GM23248 (cell line): ENCODE data around the gene GDF9.

Source experiments
- EZH2 ChIP-seq: fragments of 200-600 bp; sonication (generic); IDR thresholded peaks from 2 replicates; pipeline ENCODE4 v1.6.1; 2018; ENCODE audit warnings: antibody characterized with exemption, mild to moderate bottlenecking; ENCODE audit not compliant: insufficient read depth, poor library complexity, severe bottlenecking
- EZH2phosphoT487 ChIP-seq: fragments of 200-600 bp; sonication (generic); IDR thresholded peaks from 2 replicates; pipeline ENCODE4 v1.6.1; 2018; ENCODE audit warnings: antibody characterized with exemption, moderate library complexity, mild to moderate bottlenecking, low read depth; ENCODE audit not compliant: insufficient read depth

DNA sequence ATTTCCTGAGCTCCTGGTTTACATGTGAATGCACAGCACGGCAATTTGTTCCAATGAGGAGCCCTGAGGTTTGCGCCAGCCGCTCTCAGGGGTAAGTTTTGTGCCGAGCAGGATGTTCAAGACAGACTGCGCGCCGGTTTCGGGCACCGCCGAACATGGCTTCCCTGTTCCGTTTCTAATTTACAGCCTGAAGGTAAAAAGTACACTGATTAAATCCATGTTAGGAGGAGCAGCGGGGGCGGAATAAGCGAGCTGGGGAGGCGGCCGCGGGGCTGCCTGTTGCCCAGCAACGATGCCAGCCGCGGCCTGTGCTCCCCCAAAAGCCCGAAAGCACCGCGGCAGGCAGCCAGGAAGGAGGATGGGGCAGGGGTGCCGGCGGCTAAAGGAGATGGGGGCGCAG is 46.8 kb downstream of the GDF9 start:
- TF ChIP-seq EZH2 (no peak), EZH2phosphoT487 (no peak)
